GM18519 (cell line): ENCODE measurements around the gene SSBP3.

Source experiments
- ATAC-seq: cut with Tn5 transposase; IDR thresholded peaks from one replicate; pipeline ENCODE4 v1.9.1; 2021; ENCODE audit warnings: mild to moderate bottlenecking, moderate library complexity; ENCODE audit not compliant: unreplicated experiment, low FRiP score

SSBP3 gene

GRCh38 chr1:54335011-54335754 lies 71.0 kb downstream of the SSBP3 start:
- no peak for ATAC-seq

- no peak for ATAC-seq
Measured at GRCh38 chr1:54332781-54333585, 73.2 kb downstream of the SSBP3 start.

- ATAC-seq, result no peak
Measured at GRCh38 chr1:54331843-54332463, 74.2 kb downstream of the SSBP3 start.

GRCh38 chr1:54331091-54331772 lies 75.0 kb downstream of the SSBP3 start:
- no peak for ATAC-seq

- no peak for ATAC-seq
Measured at GRCh38 chr1:54329312-54330003, 76.7 kb downstream of the SSBP3 start.

GRCh38 chr1:54328066-54328636 lies 78.0 kb downstream of the SSBP3 start:
- ATAC-seq, result no peak

GRCh38 chr1:54327386-54328065 lies 78.7 kb downstream of the SSBP3 start:
- ATAC-seq, result no peak

GRCh38 chr1:54326543-54327385 lies 79.4 kb downstream of the SSBP3 start:
- ATAC-seq, result no peak

GRCh38 chr1:54325703-54326461 lies 80.3 kb downstream of the SSBP3 start:
- ATAC-seq, result no peak

- no peak for ATAC-seq
Measured at GRCh38 chr1:54325284-54325683, 80.9 kb downstream of the SSBP3 start.

GRCh38 chr1:54324251-54325140 lies 81.7 kb downstream of the SSBP3 start:
- no peak for ATAC-seq

GRCh38 chr1:54323921-54324250 lies 82.3 kb downstream of the SSBP3 start:
- no peak for ATAC-seq

- ATAC-seq, result no peak
Measured at GRCh38 chr1:54323324-54323739, 82.9 kb downstream of the SSBP3 start.

GRCh38 chr1:54318246-54318814 lies 87.9 kb downstream of the SSBP3 start:
- ATAC-seq, result no peak

- ATAC-seq, result no peak
Measured at GRCh38 chr1:54317084-54317483, 89.1 kb downstream of the SSBP3 start.

- ATAC-seq, result no peak
Measured at GRCh38 chr1:54315099-54315498, 91.1 kb downstream of the SSBP3 start.

GRCh38 chr1:54314696-54315095 lies 91.5 kb downstream of the SSBP3 start:
- no peak for ATAC-seq
